Activated gamma-delta T cell (primary cell): Measurements from ENCODE around the gene PSAPL1.
"Not testable (repeated sequence)": the region's sequence is repeated elsewhere in the genome, so short reads cannot be mapped to it uniquely, and the experiment has no call there.

Source experiments
- DNase-seq: peaks from one replicate; lab custom pipeline; 2025; lab: John Stamatoyannopoulos, UW

Gene PSAPL1

DNA sequence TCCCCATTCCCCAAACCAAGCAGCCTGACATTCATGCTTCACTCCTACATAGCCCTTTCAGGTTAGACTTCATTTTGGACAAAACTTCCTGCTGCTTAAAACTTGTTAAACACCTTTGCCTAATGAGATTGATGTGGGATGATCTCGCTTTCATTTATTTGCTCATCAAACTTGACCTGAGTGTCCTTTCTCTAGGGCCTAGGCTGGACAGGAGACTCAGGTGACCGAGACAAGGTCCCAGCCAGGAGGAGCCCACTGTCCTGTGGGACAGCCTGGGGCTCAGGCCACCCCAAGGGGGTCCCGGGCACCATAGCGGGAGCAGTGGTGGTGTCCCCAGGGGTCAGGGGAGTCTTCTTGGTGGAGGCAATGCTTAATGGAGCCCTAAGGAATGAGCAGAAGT lies 23.7 kb upstream of the PSAPL1 start:
- DNase-seq: no peak

DNA sequence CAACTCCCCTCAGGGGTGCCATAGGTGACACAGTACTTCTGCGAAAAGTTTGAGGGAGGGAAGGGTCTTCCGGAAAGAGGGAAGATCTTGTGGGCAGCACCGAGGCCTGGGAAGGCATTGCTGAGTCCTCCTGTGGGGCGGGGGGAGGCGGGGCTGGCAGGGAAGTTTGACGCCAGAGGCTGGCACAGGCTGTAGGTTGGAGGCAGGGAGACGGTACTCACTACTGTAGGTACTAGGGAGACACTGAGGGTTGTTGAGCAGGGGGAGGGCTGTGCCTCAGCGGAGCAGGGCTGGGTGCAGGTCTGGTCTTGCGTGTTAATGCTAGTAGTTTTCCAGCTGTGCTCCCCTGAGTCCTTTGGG lies 23.3 kb upstream of the PSAPL1 start:
- no peak for DNase-seq

DNA sequence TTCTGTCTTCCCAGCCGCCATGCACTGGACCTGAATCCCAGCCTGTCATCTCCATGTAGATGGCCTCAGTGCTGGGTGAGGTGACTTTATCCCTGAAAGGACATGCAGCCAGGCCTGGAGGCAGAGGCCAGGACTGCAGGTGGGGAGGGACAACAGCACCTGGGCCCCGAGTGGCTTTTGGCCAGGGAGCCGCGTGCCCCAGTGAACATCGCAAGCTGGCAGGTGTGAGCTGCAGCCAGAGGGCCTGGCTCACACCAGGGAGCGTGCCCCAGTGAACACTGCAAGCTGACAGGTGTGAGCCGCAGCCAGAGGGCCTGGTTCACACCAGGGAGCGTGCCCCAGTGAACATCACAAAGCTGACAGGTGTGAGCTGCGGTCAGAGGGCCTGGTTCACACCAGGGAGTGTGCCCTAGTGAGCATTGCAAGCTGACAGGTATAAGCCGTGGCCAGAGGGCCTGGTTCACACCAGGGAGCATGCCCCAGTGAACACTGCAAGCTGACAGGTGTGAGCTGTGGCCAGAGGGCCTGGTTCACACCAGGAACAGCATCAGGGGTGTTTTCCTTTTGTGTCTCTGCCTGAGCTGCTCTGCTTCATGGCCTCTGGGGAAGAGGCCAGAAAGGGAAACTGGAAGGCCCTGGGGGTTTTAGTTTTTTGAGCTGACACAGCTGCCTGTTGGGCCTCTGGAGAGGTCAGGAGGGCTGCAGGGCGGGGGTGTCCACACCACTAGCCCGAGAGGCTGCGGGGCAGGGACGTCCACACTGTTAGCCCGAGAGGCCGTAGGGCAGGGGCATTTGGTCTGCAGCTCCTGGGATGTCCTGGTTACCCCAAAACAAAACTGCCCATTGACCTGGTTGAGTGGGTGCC lies 22.7 kb upstream of the PSAPL1 start:
- DNase-seq: no peak

DNA sequence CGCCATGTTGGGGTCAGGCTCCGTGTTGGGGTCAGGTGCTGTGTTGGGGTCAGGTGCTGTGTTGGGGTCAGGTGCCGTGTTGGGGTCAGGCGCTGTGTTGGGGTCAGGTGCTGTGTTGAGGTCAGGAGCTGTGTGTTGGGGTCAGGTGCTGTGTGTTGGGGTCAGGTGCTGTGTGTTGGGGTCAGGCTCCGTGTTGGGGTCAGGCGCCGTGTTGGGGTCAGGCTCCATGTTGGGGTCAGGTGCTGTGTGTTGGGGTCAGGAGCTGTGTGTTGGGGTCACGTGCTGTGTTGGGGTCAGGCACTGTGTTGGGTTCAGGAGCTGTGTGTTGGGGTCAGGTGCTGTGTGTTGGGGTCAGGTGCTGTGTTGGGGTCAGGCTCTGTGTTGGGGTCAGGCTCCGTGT lies 18.1 kb upstream of the PSAPL1 start:
- not testable (repeated sequence) for DNase-seq

DNA sequence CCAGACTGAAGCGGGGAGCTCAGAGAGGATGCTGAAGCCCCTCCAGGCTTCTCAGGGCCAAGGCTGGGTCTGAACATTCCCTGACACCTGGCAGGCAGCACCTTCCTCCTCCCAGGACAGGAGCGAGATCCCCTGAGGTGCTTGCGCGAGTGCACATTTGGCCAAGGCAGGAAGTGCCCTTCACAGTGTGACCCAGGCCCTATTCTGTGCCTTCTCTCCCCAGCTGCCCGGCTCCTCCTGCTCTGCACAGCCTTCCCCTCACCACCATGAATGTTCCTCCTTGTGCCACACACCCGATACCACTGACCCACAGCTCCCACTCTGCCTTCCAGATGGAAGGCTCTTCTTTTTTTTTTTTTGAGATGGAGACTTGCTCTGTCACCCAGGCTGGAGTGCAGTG lies 17.1 kb upstream of the PSAPL1 start:
- no peak for DNase-seq

DNA sequence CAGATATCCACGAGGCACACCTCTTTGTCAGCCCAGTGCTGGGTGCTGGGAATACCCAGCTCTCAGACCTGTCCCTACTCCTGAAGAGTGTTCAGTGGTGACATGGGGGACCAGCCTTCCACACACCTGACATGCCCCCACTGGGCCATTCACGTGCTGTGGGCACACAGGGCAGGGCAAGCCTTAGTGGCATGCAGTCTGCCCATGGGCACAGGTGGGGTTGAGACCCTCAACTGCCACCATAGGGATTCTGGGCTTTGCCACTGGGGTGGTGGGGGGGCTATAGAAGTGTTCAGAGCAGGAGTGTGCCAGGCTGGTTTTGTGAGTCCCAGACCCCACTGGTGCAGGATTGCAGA lies 16.7 kb upstream of the PSAPL1 start:
- DNase-seq: no peak

DNA sequence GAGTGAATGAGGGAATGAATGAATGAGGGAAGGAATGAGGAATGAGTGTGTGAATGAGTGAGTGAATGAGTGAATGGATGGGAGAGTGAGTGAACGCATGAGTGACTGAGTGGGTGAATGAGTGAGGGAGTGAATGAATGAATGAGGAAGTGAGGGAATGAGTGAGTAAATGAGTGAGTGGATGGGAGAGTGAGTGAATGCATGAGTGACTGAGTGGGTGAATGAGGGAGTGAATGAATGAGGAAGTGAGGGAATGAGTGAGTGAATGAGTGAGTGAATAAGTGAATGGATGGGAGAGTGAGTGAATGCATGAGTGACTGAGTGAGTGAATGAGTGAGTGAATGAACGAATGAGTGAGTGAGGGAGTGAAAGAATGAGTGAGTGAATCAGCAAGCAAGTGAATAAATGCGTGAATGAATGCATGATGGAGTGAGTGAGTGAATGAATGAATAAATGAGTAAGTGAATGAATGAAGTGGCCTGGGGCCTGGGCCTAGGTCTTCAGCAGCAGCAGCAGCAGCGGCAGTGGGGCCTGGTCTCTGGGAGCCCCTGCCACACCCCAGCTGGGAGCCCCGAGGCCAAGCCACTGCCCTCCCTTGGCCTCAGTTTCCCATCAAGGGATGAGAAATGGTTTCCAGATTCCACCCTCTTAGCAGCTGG lies 16.2 kb upstream of the PSAPL1 start:
- DNase-seq: no peak

DNA sequence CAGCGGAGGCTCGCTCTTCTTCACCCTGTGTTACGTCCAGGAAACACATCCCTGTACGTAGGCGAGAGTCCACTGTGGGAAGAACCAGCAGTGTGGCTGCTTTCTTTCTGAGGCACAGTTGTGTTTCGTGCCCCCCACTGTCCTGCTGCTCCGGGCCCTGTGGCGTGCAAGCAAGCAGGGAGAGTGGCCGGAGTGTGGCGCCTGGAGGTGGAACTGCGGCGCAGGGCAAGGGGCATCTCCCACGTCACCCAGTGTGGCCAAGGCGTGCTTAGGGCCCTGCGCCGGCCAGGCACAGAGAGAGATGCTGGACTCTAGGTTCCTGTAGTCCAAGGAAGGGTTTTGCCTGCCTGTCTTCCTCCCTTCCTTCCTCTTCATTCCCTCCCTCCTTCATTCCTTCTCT lies 13.3 kb upstream of the PSAPL1 start:
- DNase-seq: no peak

DNA sequence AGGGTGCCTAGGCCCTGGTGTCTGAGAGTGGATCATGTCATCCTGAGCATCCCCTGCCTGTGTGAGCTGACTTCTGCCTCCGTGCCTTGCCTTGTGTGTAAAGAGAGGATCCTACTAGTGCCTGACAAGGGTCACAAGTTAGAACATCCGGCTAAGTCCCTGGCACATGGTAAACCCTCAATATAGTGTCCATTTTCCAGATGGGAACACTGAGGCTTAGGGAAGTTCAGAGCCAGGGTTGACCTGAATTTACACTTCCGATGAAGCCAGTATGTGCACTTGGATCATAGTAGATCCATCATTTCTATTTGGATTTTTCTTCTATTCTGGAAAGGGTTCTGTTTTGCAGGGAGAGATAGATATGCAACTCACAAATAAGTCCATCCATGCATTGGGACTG lies 12.5 kb upstream of the PSAPL1 start:
- DNase-seq: no peak

DNA sequence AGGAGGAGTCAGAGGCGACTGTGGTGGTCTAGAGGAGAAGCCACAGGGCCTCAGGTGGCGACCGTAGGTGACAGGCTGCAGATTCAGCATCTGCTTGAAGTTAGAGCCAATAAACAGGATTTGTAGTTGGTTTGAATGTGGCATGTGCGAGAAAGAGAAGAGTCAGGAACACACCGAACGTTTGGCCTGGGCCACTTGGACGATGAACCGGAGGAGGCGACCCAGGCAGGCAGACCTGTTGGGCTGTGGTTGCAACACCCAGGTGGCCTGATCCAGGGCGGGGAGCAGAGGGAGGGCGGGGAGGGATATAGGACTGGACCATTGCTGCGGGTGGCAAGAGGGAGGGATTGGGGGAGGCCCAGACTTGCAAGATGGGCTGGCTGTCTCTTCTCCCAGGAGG lies 10.0 kb upstream of the PSAPL1 start:
- DNase-seq: no peak

DNA sequence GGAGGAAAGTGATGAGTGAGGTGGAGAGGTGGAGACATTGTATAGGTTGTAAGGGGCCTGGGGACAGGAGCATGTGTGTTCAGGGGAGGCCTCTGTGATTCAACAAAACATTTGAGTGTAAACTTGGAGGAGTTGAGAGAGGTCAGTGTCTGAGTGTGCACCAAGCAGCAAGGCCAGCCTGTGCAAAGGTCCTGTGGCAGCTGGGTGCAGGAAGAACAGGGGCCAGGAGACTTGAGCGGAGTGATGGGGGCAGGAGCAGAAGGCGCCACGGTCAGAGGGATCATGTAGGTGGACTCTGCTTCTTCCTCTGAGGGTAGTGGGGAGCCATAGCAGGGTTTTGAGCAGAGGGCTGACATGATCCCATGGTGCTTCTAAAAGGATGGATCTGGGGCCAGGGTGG lies 9.6 kb upstream of the PSAPL1 start:
- no peak for DNase-seq

DNA sequence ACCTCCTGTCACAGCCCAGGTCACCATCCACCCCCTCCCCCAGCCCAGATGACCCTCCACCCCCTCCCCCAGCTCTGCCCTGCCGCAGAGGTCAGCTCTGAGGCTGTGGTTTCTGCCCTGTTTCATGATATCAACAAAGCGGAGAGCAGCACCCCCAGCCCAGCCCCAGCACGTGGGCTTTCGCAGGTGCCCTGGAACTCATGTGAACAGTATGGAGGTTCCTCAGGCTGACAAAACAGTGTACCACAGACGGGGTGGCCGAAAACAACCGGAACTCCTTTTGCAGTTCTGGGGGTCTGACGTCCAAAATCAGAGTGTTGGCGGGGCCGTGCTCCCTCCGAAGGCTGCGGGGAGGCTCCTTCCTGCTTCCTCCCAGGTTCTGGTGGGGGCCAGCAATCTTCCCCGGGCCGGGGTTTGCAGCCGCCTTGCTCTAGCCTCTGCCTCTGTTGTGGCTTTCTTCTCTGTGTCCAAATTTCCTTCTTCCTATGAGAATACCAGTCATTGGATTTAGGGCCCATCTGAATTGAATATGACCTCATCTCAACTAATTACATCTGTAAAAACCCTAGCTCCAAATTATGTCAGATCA lies 7.9 kb upstream of the PSAPL1 start:
- DNase-seq: no peak

DNA sequence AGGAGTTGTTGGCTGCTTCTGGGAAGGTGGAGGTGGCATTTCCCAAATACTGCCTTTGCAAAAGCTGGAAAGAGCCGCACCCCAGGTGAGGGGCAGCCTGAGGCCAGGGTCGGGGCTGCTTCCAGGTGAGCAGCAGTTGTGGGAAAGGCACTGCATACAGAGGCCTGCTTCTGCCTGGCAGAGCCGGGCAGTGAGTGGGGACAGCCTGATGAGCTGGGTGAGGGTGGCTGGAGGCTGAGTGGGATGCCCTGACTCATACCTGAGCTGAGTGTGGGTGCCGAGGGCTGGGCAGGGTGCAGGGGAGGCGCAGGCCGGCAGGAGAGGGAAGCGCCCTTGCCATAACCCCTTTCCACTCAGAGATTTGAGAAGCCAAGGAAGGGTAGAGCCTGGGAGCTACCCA lies 6.5 kb upstream of the PSAPL1 start:
- no peak for DNase-seq

DNA sequence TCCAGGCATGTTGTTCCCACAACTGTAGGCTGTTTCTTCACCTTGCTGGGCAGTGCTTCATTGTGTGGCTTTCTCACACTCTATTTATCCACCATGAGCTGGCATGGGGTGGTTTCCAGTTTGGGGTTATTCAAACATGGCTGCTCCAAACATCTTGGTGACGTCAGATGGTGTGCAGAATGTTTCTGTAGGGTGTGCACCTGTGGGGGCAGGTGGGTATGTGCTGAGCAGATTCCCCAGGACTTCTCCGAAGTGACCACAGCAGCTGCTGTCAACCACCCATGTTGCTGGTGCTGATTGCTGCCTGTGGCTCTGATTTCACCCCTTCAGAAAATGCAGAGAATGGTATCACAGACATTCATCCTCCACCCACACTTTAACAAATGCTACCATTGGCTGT lies 5.0 kb upstream of the PSAPL1 start:
- DNase-seq: no peak

DNA sequence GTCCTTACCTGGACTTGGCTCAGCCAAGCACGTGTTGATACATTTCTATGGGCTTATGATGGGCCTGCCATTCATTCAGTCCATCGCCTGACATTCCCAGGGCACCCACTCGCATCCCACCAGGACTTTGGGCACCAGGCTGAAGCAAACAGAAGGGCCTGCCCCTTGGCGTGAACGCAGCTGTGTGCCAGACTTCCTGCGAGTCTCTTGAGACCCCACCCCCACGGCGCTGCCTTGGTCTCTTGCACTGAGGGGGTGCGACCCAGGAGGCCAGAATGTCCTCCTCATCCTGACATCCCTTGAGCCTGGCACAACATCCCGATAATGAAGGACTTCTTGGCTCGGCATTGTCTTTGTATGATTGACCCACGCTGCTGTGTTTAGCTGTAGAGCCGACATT lies 1.5 kb upstream of the PSAPL1 start:
- no peak for DNase-seq

DNA sequence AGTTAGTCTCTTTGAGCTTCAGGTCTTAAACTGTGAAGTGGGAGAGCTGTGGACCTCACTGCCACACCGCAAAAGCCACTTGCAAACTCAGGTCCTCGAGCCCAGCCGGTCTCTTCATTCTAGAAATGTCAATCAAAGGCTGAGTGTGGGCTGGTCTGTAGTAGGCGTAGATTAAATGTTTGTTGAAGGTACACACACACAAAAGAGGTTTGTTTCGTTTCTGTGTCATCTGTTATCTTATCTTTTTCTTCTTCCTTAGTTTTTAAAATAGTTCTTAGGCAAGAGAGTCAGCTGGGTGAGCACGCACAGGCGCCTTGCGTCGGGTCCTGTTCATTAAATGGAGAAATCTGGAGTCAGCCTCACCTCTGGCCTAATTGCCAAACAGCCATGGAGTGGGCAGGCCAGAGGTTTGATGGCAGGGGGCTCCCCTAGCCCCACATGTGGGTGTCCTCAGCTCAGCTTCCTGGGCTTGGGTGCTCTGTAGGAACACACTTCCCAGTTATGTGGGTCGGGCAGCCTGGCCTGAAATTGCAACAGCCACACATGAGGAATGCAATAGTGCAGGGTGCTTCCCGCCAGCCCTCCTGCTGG lies 836 bp upstream of the PSAPL1 start:
- no peak for DNase-seq

DNA sequence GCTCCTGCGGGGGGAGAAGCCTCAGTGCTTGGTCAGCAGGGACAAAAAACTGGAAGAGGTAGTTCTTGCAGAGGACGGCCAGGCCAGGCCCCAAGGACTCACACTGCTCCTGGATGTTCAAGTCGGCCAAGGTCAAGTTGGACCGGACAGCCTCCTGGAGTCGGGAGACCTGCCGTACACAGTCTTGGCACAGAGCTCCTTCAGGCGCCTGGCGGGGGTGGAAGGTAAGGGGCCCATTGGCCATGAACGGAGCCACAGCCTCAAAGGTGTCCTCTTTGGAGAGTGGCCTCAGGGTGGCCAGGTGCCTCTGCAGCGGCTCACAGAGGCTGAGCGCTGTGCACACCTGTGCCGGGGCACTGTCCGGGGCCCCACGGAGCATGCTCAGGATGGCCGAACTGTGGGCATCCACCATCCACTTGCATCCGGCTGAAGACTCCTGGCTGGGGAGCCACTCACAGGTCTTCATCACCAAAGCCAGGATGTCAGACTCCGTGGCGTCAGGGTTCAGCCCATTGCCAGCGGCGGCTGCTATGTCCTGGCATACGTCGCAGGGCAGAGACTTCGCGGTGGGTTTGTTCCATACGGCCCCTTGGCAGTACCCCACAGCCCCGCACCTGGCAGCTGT lies 477 bp downstream of the PSAPL1 start:
- no peak for DNase-seq

DNA sequence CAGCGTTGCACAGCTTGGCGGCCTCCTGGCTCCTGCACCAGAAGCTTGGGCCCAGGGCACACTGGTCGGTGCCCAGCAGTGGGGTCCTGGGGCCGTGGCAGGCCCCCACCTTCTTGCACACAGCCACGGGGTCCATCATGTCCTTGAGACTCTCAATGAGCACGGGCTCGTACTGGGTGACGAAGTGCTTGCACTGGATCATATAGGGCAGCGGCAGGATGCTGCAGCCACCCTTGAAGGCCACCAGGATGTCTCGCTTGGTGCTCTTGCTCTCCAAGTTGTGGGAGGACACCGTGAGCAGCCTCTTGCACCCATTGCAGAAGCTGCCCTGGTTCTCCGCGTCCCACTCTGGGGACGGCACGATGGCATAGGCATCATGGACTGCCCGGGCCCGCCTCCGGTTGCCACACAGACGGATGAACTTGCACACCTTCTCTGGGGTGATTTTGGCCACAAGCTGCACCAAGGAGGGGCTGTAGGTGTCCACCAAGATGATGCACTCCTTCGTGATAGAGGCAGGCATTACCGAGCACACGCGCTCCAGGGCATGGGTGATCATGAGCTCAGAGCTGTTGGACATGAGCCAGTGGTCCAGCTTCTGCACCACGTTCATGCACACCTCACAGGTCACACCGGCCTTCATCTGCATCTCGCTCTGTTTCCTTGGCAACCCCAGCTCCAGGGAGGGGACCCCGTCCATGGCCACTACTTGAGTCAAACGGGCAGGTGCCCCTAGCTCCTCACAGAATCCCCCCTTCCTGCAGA lies 1.2 kb downstream of the PSAPL1 start:
- no peak for DNase-seq

DNA sequence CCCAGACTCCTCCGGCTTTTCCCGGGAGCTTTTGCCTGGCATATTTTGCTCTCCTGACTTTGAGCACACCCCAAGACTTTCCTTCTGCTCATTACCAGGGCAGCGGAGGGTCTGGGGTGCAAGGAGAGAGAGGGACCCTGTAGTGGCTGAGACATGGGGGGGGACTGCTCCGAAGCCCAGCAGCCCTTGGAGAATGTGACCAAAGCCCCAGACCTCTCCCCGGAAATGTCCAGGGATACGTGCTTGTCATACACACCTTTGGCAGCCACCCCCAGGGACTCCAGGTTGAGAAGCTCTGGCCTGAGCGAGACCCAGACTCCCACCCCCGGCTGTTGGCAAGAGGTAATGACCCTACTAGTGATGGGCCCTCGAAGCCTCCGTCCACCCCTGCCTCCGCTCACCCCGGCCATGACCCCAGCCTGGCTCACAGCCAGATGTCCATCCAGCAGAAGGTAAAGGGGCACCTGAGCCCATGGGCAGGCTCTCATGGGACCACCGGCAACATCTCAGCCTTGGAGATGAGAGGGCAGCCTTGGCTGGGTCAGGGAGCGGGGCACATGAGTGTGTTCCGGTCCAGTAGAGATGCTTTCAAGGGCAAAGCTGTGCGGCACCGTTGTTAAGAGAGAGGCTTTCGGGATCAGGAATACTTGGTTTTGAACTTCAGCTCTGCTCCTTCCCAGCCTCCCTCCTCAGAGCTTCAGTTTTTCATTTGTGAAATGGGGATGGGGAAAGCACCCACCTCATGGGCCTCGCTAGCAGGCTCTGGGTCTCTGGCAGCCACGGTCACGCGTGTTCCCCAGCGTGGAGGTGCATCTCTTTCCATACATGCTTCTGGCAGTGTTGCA lies 2.0 kb downstream of the PSAPL1 start:
- no peak for DNase-seq

DNA sequence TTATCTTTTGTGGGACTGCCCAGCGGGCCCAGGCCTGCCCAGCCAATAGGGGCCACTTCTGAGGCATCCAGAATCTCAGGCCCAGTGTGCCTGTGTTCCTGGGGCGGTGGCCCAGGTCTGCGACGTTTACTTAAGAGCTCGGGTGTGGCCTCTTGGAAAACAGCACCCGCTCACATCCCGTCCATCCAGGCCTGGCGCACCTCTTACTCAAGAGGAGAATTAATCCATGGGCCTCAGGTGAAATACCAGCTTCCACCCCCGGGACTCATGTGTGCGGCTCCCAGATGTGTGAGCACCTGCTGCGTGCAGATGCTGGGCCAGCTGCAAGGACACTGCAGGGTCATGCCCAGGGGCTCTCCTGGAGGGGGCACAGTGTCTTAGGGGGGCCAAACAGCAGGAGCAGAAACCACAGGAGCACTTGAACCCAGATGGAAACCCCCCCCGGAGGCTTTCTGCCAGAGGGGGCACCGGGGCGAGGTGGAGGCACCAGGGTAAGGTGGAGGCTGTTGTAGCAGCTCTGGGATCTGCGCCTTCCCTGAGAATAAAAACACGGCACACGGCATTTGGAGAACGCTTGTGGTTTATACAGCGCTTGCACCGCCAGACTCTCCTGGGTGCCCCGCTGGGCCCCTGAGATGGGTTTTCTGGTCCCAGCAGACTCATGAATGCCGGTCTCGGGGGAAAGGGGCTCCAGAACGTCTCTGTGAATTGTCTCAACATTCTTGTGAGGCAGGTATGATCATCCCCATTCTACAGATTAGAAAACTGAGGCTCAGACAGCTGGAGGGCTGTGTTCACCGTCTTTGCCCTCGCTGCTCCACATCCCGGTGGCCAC lies 2.8 kb downstream of the PSAPL1 start:
- DNase-seq: no peak
